Panc1 (cell line): Measurements from ENCODE around the gene FARSB. TPM values are rescaled to one million over a fixed set of nuclear protein-coding genes. Genes with fewer than 3 reads are reported as not detected.
A peak's percentile ranks its signal among the peaks of the same experiment; 100 is the strongest.

ENCODE experiments used
- ATAC-seq: fragments of 200-7000 bp; cut with Tn5 transposase; 2 replicates; pipeline ENCODE4 v1.9.1; 2020; ENCODE audit warnings: mild to moderate bottlenecking, moderate library complexity
- BruUV-seq: library from RNA; stranded (reverse); fragments of 400-500 nt; replicated peaks from 2 replicates; lab custom pipeline; 2021; lab: Mats Ljungman, UMichigan
- CTCF ChIA-PET: fragments of 300-600 bp; sonication (Branson Sonifier 250); formaldehyde crosslinking; loops from one replicate; lab custom pipeline; 2022; ENCODE audit warnings: antibody characterized with exemption; lab: Charles Lee
- POLR2A ChIA-PET: fragments of 300-600 bp; sonication (Branson Sonifier 250); formaldehyde crosslinking; loops from one replicate; lab custom pipeline; 2022; ENCODE audit warnings: antibody characterized with exemption; lab: Charles Lee
- DNase-seq: peaks from one replicate; pipeline ENCODE4 v3.0.0-alpha.2; 2010; ENCODE audit warnings: low read depth, low spot score
- H3K27ac ChIP-seq: 2 replicates; pipeline ENCODE4 v1.5.1; 2011; ENCODE audit warnings: mild to moderate bottlenecking, low read length, inconsistent platforms
- H3K27me3 ChIP-seq: fragments of 200-500 bp; sonication (Bioruptor generic); 2 replicates; pipeline ENCODE4 v1.6.0; 2014; ENCODE audit warnings: low read length, inconsistent platforms; ENCODE audit not compliant: control insufficient read depth, insufficient read depth
- H3K36me3 ChIP-seq: fragments of 200-500 bp; sonication (Bioruptor generic); 2 replicates; pipeline ENCODE4 v1.5.1; 2014; ENCODE audit warnings: inconsistent platforms, mild to moderate bottlenecking, low read length, moderate library complexity; ENCODE audit not compliant: control insufficient read depth, insufficient read depth
- H3K4me1 ChIP-seq: 2 replicates; pipeline ENCODE4 v1.5.1; 2011; ENCODE audit warnings: inconsistent platforms, mild to moderate bottlenecking, low read length, moderate library complexity; ENCODE audit not compliant: control insufficient read depth, insufficient read depth
- H3K4me3 ChIP-seq, 2 experiments: 2 replicates each; pipeline ENCODE4 v1.5.1; 2011 to 2012; ENCODE audit warnings: low read depth in 2 of 2, low read length in 2 of 2, mild to moderate bottlenecking in 2 of 2, inconsistent platforms in 1 of 2, moderate library complexity in 1 of 2
- H3K9me3 ChIP-seq: fragments of 200-500 bp; sonication (Bioruptor generic); 2 replicates; pipeline ENCODE4 v1.5.1; 2014; ENCODE audit warnings: low read depth, mild to moderate bottlenecking, inconsistent platforms, low read length, moderate library complexity; ENCODE audit not compliant: control insufficient read depth, insufficient read depth
- CTCF ChIP-seq: fragments of 450-650 bp; IDR thresholded peaks from 2 replicates; pipeline ENCODE4 v1.5.1; 2017; ENCODE audit warnings: mild to moderate bottlenecking
- POLR2AphosphoS5 ChIP-seq: IDR thresholded peaks from 2 replicates; pipeline ENCODE4 v1.6.1; 2012; ENCODE audit warnings: mild to moderate bottlenecking, low read depth, low read length, moderate library complexity
- SIN3A ChIP-seq: IDR thresholded peaks from 2 replicates; pipeline ENCODE4 v1.6.1; 2012; ENCODE audit warnings: low read depth, mild to moderate bottlenecking, low read length, moderate library complexity, borderline replicate concordance; ENCODE audit not compliant: insufficient read depth
- TCF7L2 ChIP-seq: IDR thresholded peaks from 2 replicates; pipeline ENCODE4 v1.6.1; 2011; ENCODE audit warnings: mild to moderate bottlenecking, low read depth, low read length, inconsistent platforms
- in situ Hi-C: cut with HindIII; loops from 2 replicates; pipeline ENCODE4 v1.10.0; 2016; ENCODE audit warnings: low sequenced_read_pairs, low pct_unique_long_range_greater_than_20kb
- intact Hi-C: fragments of 100-400 bp; cut with micrococcal nuclease; formaldehyde crosslinking; loops from one replicate; pipeline ENCODE4 v1.10.0; 2022; ENCODE audit not compliant: unreplicated experiment
- total RNA-seq: library from RNA; stranded (reverse); gene quantifications from one replicate; pipeline ENCODE4 v1.2.1, GENCODE V29; 2021; ENCODE audit not compliant: unreplicated experiment
- TF ChIP-seq, protein P1 (sequence below), 2 experiments: IDR thresholded peaks; 2 replicates each; pipeline ENCODE4 v1.6.1; 2011 to 2012; ENCODE audit warnings: low read depth in 2 of 2, control low read depth in 1 of 2, low read length in 1 of 2, mild to moderate bottlenecking in 1 of 2, moderate library complexity in 1 of 2; ENCODE audit not compliant: insufficient read depth in 1 of 2

The FARSB gene
- total RNA-seq, 1 experiment from 2014 or later, result 31.6 TPM

GRCh38 chr2:222613715-222614331 is 42.1 kb downstream of the FARSB start:
- intact Hi-C loops (loop anchor here (5.0 kb wide), 1 partner anchor 297 kb away; no protein-coding TSS in a partner anchor), in situ Hi-C loops (no loop called here)
- POLR2A ChIA-PET, result no interaction called here
- TF ChIP-seq SIN3A (no peak), CTCF (peak; percentile 82)
- H3K4me3 ChIP-seq, result no peak overlapping the region
- CTCF ChIA-PET, result no interaction called here
- BruUV-seq, result no TSS peak
- no peaks in the 10 kb centered on the region for H3K9me3 ChIP-seq
- ATAC-seq, result peak; percentile 91
- H3K36me3 ChIP-seq, result peaks cover 26% of the 10 kb centered on the region
- H3K27ac ChIP-seq, result no peak overlapping the region
- no peaks in the 10 kb centered on the region for H3K4me1 ChIP-seq
- DNase-seq, result peak; percentile 30
- no peaks in the 10 kb centered on the region for H3K27me3 ChIP-seq

DNA sequence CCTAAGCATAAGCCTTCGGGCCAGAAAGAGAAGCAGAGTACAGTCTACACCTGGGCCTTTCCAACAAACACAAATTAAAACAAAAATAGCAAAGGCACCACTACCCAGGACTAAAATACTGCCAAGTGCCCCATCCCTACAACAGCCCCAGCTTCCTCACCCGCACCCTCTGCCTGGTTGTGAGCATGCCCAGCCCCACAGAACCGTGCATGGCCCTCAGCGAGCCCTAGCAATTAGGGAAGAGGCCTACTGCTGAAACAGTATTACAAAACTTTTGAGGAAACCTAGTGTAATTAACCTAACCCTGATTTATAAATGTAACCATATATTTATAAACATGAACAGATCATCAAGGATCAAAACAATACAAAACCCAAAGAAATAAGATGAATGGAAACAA is 44.2 kb downstream of the FARSB start:
- CTCF ChIA-PET, result no interaction called here
- in situ Hi-C loops (no loop called here), intact Hi-C loops (loop anchor here (5.0 kb wide), 1 partner anchor 294 kb away; no protein-coding TSS in a partner anchor)

More for the DNA sequence above, 44.2 kb downstream of the FARSB start:
- Histone ChIP-seq H3K4me1 (no peaks in the 10 kb centered on the region), H3K9me3 (no peaks in the 10 kb centered on the region), H3K4me3 (no peak overlapping the region), H3K27me3 (no peaks in the 10 kb centered on the region), H3K36me3 (peaks cover 29% of the 10 kb centered on the region), H3K27ac (no peak overlapping the region)
- DNase-seq (no peak), ATAC-seq (no peak)
- POLR2A ChIA-PET, result no interaction called here
- TF ChIP-seq CTCF (no peak), TCF7L2 (no peak), SIN3A (no peak), POLR2AphosphoS5 (no peak)
- TF ChIP-seq, protein P1, sequence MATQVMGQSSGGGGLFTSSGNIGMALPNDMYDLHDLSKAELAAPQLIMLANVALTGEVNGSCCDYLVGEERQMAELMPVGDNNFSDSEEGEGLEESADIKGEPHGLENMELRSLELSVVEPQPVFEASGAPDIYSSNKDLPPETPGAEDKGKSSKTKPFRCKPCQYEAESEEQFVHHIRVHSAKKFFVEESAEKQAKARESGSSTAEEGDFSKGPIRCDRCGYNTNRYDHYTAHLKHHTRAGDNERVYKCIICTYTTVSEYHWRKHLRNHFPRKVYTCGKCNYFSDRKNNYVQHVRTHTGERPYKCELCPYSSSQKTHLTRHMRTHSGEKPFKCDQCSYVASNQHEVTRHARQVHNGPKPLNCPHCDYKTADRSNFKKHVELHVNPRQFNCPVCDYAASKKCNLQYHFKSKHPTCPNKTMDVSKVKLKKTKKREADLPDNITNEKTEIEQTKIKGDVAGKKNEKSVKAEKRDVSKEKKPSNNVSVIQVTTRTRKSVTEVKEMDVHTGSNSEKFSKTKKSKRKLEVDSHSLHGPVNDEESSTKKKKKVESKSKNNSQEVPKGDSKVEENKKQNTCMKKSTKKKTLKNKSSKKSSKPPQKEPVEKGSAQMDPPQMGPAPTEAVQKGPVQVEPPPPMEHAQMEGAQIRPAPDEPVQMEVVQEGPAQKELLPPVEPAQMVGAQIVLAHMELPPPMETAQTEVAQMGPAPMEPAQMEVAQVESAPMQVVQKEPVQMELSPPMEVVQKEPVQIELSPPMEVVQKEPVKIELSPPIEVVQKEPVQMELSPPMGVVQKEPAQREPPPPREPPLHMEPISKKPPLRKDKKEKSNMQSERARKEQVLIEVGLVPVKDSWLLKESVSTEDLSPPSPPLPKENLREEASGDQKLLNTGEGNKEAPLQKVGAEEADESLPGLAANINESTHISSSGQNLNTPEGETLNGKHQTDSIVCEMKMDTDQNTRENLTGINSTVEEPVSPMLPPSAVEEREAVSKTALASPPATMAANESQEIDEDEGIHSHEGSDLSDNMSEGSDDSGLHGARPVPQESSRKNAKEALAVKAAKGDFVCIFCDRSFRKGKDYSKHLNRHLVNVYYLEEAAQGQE (IDR thresholded peaks at IDR 0.05; ENCODE audit: insufficient read depth in 1 of 2, low read depth in 2 of 2, low read length in 1 of 2), result no peak
- no TSS peak for BruUV-seq
